Retinal pigment epithelial cell (primary cell): ENCODE data around the gene ERC2.

ENCODE experiments used
- DNase-seq: peaks from one replicate; pipeline ENCODE4 v3.0.0-alpha.2; 2010; ENCODE audit warnings: low read depth
- H3K4me3 ChIP-seq: 2 replicates; pipeline ENCODE4 v1.5.1; 2011; ENCODE audit warnings: mild to moderate bottlenecking, low read length, control low read depth, moderate library complexity
- CTCF ChIP-seq: conservative IDR thresholded peaks from 2 replicates; pipeline ENCODE4 v1.5.1; 2011; ENCODE audit warnings: low read depth, low read length, control low read depth, inconsistent platforms

Gene ERC2

GRCh38 chr3:56137415-56137814, 330.9 kb downstream of the ERC2 start:
- TF ChIP-seq CTCF, result no peak
- peak; percentile 6 for DNase-seq
- H3K4me3 ChIP-seq, result no peak overlapping the region

- no peak overlapping the region for H3K4me3 ChIP-seq
- no peak for DNase-seq
- no peak for TF ChIP-seq CTCF
Observed at GRCh38 chr3:56136514-56136913, 331.8 kb downstream of the ERC2 start.

- TF ChIP-seq CTCF, result no peak
- H3K4me3 ChIP-seq, result no peak overlapping the region
- no peak for DNase-seq
Observed at GRCh38 chr3:56135941-56136340, 332.3 kb downstream of the ERC2 start.

GRCh38 chr3:56133423-56133822, 334.8 kb downstream of the ERC2 start:
- no peak overlapping the region for H3K4me3 ChIP-seq
- no peak for TF ChIP-seq CTCF
- peak; percentile 25 for DNase-seq

- no peak for TF ChIP-seq CTCF
- DNase-seq, result peak; percentile 5
- H3K4me3 ChIP-seq, result no peak overlapping the region
Observed at GRCh38 chr3:56132762-56133161, 335.5 kb downstream of the ERC2 start.

- no peak overlapping the region for H3K4me3 ChIP-seq
- no peak for TF ChIP-seq CTCF
- DNase-seq, result peak; percentile 83
Observed at GRCh38 chr3:56131974-56132590, 336.2 kb downstream of the ERC2 start.

GRCh38 chr3:56130036-56130435, 338.2 kb downstream of the ERC2 start:
- no peak for DNase-seq
- no peak for TF ChIP-seq CTCF
- no peak overlapping the region for H3K4me3 ChIP-seq
